UCSD-AML1 (cell line): ENCODE results near the gene ORM1.
"Not testable (repeated sequence)": the region's sequence is repeated elsewhere in the genome, so short reads cannot be mapped to it uniquely, and the experiment has no call there.

Experiments
- DNase-seq: peaks from one replicate; lab custom pipeline; 2025; ENCODE audit not compliant: unreplicated experiment; lab: John Stamatoyannopoulos, UW

The ORM1 gene

DNA sequence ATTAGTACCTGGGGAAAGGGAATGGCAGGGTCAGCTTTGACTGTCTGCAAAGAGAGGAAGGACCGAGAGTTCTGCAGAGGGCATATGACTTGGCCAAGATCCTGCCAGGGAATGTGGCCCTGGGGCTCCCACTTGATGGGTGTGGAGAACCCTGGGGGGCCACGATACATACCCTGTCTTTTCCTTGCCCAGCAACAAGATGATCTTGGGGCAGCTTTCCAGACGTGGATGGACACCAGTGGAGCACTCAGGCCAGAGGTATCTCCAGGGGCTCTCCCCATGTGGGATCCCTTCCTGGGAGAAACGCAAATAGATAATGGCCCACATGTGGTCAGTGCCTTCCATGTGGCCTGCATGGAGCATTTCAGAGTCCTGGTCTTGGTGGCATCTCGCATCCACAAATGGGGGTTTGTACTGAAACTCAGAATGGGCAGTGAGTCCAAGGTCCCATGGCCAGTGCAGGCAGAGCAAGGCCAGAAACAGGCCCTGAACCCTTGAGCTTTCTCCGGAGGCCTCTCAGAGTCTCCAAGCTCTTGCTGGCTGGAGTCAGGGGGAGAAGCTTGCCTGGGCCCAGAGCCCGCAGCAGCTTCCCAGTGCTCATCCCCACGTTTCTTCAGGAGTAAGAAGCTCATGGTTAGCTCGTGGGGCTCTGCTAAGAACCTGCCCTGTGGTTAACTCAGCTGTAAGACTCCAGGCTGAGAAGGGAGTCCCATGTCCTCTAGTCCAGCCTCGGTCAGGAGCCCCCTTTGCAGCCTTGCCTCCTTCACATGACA, 18.3 kb upstream of the ORM1 start:
- DNase-seq = no peak

DNA sequence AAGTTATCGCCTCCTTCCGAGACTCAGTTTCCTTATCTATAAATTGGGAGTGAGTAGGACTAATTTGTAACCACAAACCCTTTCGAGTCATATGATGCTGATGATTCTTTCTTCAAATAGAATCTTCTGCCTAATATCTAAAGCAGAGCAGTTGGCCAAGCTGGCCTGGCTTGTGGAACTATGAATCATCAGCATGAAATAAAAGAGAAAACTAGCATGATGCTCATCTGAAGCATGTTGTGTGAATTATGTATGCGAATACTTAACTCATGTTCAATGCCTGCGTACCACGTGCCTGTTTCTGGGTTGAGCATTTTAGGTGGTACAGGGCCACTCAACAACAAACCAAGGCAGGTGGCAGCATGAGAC, 15.0 kb upstream of the ORM1 start:
- DNase-seq = no peak

DNA sequence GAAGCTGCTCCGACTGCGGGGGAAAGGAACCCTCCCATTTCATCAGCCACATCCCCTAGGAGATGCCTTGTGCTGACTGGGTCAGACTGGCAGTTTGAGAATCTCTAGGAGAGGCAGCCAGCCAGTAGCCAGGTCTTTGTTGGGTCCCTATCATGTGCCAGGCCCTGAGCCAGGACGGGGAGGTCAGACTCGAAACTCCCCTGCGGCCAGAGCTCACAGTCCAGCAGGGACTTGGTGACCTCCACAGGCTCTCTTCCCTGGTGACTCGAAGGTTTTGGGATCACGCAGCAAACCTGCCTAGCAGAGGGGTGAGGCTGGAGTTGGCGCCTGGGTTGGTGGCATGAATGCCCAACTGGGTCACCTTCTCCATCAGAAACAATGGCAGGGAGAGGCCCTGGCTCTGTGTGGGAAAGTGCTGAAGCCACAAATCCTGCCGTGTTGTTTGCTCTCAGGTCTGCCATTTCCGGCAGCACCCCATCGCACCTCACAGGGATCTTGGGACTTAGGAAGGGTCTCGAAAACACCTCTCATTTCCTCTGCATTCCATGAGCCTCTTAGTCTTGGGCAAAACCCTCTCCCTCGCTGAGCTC, 14.4 kb upstream of the ORM1 start:
- DNase-seq = no peak

DNA sequence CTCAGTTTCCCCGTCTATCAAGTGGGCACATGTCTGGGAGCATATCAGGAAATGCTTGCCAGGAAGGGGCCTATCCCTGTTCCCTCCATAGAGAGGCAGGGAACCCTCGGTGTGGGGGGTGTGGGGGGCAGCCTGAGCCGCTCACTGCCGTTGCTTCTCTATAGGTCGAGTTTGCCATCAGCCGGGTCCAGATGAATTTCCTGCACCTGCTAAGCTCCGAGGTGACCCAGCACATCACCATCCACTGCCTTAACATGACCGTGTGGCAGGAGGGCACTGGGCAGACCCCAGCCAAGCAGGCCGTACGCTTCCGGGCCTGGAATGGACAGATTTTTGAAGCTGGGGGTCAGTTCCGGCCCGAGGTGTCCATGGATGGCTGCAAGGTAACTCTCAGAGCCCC, 13.8 kb upstream of the ORM1 start:
- DNase-seq = no peak

DNA sequence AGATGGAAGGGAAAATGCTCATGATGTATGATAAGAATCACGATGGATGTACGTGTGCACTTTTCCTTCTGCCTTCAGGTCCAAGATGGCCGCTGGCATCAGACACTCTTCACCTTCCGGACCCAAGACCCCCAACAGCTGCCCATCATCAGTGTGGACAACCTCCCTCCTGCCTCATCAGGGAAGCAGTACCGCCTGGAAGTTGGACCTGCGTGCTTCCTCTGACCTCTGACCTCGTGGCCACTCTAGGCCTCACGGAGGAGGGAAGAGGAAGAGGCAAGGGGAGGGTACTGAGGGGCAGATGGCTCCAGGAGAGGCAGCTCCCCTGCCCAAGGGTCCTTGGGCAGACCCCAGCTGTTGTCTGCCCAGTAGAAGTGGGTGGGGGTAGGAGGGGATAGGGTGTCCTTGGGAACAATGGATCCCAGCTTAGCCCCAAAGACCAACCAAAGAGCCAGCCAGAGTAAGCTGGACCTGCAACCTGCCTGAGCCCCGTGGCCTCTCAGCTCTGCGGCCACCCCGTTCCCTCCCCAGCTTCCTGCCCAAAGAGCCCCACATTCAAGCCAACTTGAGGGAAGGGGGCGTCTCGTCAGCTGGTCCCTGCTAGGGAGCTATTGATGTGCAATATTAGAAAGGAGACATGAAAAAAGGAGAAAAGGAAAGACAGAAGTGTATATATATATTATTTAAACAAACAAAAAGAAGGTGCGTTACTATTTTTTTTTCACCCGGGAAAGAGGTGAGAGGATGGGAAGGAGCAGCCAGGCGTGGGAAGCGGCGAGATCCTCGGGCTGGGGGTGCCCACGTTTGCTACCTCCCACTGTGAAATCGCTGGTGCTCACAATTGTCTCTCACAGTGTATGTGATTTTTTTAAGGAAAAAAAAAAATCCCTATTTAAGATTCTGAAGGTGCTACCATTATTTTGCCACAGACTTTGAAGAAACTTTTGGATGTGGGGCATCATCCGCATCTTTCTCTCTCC, 12.1 kb upstream of the ORM1 start:
- no peak for DNase-seq

DNA sequence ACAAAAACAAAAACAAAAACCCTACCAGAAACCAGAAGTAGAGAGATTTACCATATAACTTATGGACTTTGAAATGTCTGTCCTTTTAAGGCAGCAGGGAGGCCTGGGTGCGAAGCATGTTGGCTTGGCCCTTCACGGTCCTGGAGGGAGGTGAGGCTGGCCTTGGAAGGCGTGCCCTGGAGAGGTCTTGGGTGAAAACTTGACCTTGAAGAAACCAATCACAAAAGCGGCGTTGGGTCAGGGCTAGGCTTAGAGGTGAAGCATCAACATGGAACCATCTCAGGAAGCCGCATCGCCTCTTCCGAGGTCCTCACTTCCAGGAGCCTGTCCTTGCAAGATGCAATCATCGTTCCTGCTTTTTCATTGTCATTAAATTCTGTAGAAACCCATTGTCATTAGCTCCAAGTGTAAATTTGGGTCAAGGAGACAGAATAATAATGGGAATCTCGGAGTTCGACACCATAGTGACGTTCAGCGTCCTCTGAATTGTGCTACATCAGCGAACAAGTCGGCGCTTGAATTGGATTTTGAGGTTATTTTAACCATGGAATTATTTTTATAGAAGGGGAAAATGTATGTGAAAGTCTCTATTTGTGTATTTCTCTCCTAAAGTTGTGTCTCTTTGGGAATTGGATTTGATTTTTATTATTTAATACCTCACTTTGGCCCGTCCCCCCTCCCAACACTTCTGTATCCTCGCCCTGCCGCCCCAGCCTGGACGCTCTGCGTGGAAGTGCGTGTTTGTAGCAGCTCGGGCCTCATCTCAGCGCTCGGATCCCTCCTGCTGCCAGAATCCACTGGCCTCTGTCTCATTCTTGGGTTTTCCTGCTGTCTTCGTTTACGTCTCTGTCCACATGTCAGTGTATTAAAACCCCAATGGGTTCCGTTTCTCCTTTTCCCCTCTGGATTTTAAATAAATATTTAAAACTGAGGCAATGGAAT, 11.1 kb upstream of the ORM1 start:
- no peak for DNase-seq

DNA sequence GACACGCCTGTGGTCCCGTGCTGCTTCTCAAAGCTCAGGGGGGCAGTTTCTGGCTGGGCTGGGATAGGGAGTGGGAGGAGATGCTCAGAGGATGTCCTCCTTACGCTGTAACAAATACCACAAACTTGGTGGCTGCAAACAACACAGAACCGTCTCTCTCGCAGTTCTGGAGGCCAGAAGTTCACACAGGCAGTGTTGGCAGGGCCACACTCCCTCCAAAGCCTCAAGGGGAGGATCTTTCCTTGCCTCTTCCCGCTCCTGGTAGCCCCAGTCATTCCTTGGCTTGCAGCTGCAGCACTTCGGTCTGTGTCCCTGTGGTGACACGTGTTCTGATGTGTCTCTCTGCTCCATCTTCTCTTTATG, 10.4 kb upstream of the ORM1 start:
- no peak for DNase-seq

DNA sequence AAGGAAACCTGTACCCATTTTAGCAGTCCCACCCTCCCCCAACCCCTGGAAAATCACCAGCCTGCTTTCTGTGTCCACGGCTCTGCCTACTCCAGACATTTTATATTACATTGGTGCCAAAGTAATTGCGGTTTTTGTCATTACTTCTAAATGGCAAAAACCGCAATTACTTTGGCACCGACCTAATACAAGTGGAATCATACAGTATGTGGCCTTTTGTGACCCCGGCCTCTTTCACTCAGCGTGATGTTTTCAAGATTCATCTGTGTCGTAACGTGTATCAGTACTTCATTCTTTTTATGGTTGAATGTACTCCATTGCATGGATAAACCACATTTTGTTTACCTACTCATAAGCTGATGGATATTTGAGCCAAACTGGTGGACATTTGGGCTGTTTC, 9.7 kb upstream of the ORM1 start:
- DNase-seq = no peak

DNA sequence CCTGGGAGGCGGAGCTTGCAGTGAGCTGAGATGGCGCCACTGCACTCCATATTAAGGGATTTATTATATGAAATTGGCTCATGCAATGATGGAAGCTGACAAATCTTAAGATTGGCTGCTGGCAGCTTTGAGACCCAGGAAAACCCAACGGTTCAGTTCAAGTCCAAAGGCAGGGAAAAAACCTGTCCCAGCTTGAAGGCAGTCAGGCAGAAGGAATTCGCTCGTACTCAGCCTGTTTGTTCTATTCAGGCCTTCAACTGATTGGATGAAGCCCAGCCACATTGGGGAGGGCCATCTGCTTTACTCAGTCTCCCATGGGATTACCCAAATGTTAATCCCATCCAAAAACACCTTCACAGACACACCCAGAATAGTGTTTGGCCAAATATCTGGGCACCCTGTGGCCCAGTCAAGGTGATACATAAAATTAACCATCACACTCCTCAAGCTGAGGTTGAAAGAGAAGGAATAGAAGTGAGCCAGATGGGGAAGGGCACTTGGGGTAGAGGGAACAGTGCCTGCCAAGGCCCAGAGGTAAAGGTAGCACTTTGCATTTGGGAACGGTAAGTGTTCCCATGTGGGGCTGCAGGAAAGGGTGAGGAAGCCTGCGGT, 8.5 kb upstream of the ORM1 start:
- DNase-seq = no peak

DNA sequence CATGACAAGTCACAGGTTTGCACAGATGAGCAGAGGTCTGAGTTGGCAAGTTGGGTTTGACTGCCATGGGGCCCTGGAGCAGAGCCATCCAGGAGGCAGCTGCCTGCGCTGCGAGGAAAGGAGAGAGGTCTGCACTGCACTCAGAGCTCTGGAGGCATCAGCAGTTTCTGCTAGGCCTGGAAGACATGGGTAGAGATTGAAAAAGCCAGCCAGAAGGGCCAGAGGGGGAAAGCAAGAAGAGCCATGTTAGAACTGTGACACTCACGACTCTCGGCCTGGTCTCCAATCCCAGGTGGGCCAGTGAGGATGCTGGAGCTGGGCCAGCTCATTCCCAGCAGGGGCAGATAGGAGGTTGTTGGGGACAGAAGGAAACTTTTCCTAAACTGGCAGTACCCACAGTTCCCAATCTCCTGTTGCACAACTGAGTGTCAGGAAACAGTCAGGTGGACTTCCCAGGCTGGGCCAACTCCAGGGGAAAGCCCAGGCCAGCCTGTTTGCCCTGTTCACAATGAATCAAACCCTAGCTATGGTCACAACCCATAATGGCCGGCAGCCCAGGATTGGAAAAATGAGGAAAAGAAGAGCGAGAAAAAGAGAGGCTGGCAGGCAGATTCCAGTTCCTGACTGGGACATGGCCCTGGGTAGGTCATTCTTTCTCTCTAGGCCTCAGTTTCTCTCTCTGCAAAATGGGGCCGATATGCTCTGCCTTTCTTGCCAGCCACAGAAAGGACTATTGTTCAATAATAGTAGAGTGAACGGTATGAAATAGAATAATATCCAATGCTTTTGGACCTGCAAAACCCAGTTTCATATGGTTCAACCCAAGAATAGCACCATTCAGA, 7.8 kb upstream of the ORM1 start:
- no peak for DNase-seq

DNA sequence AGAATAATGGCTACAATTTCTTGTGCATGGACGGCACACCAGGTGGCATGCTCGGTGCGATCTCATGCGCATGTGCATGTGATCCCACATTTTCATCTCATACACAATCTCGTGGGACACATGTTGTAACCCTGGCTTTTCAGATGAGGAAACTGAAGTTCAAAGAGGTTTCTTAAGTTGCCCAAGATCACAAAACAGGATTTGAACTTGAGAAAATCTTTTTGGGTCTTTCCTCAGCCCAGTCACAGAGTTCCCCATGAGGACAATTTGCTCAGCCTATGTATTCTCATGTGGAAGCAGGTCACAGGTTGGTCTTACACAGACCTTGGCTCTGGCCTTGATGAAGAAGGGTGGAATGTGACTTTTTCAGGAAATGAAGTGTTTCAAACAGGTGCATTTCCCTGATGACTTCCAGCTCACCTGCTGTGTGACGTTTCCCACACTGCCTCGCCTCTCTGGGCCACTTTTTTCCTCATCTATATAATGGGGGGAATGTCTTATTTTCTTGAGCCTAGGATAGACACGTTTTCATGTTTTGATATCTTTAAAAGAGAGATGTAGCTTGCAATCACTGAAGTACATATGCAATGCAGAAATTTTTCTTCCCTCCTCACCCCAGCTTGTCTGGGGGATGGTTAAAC, 7.1 kb upstream of the ORM1 start:
- DNase-seq = no peak

DNA sequence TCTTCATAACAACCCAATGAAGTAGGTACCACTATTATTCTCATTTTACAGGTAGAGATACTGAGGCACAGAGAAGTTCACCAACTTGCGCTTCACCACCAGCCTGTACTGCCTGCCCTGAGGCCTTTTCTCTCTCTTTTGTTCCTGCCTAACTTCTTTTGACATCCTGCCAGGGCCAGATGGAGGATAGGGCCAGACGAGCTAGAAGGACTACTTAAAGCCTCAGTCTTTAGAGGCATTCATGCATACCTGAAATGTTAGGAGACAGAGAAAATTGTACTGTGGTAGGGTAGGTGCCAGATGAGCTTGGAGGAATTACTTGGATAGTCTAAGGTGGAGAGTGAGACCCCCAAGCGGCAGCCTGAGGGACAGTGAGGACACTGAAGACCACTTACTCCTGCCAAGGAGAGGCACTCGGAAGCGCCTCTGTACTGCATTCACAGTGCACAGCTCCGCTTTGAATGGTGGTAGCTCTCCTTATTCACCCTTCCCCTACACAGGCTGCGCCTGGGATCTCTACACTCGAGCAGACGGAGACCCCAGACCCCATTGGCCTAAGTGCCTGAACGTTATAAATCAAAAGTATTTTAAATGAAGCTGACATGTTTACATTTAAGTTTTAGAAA, 6.2 kb upstream of the ORM1 start:
- DNase-seq = no peak

DNA sequence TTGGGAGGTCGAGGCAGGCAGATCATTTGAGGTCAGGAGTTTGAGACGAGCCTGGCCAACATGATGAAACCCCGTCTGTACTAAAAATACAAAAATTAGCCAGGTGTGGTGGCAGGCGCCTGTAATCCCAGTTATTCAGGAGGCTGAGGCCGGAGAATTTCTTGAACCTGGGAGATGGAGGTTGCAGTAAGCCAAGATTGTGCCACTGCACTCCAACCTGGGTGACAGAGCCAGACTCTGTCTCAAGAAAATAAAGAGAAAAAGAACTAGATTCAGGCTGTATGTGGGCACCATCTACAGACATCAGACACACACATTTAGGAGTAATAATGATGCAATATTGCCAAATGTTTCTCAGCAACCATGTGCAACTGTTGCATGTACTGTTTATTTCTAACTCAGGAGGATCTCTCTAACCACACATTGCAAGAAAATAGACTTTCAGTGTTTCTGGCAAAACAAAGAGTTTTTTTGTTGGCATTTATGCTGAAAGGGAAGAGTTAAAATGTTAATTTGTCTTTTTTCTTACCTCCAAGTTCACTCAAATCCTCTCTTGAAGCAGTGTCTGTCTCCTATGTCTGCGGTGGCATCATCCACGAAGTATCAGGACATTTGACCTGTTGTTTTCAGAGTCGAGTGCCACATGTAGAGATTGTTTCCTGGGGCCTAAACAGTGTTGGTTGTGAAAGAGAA, 5.1 kb upstream of the ORM1 start:
- DNase-seq = no peak

DNA sequence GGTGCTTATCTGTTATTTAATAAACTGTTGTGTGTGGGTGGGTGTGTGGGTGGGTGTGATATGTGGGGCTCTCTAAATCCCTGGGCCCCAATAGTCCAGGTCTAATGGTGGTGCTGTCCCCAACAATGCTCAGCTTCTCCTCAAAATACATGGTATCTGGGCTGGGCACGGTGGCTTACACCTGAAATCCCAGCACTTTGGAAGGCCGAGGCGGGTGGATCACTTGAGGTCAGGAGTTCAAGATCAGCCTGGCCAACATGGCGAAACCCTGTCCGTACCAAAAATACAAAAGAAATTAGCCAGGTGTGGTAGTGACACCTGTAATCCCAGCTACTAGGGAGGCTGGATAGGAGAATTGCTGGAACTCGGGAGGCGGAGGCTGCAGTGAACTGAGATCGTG, 4.5 kb upstream of the ORM1 start:
- DNase-seq = no peak

DNA sequence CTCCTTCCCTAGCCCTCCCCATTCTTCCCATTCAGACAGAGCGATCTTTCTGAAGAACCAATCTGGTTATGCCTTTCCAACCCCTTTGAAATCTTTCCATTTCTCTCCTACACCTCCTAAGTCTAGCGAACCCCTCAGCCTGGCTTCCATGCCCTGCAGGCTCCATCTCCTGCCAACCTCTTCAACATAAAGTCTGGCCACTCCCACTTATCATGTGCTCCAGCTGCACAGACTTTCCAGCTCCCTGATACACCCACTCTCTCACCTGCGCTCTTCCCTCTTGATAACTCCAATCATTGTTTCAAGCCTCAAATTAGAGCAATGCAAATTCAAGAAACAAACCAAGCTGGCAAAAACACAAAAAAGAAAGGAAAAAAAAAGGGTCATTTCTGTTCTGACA, 3.8 kb upstream of the ORM1 start:
- no peak for DNase-seq

DNA sequence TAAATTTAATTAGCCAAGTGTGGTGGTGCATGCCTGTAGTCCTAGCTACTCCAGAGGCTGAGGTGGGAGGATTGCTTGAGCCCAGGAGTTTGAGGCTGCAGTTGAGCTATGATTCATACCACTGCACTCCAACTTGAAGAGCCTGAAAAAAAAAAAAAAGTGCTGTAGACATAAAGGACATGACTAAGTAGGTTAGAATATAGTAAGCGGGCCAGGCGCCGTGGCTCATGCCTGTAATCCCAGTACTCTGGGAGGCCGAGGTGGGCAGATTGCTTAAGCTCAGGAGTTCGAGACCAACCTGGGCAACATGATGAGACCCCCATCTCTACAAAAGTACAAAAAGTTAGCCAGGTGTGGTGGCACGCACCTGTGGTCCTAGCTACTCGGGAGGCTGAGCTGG, 2.2 kb upstream of the ORM1 start:
- not testable (repeated sequence) for DNase-seq

DNA sequence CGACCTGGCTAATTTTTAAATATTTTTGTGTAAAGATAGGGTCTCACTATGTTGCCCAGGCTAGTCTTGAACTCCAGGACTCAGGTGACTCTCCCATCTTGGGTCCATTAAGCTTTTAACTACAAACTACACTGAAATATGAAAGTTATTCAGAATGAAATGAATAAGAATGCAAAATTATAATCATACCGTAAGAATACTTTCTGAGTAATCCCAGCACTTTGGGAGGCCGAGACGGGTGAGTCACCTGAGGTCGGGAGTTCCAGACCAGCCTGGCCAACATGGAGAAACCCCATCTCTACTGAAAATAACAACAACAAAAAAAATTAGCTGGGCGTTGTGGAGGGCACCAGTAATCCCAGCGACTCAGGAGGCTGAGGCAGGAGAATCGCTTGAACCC, 1.1 kb upstream of the ORM1 start:
- no peak for DNase-seq
